Fibroblast of lung (primary cell): ENCODE measurements around the gene PEX14.

Source experiments
- EZH2 ChIP-seq: IDR thresholded peaks from 2 replicates; pipeline ENCODE4 v1.5.1; 2012; ENCODE audit warnings: low read length, control low read depth, mild to moderate bottlenecking; ENCODE audit errors: missing control alignments
- TF ChIP-seq, protein P1 (sequence below), 2 donors: IDR thresholded peaks in 1 of 2; conservative IDR thresholded peaks in 1 of 2; 1 replicate in 1 of 2; 2 replicates in 1 of 2; pipeline ENCODE4 v1.5.1; 2011 to 2012; ENCODE audit warnings: low read length in 2 of 2, control low read depth in 1 of 2, inconsistent platforms in 1 of 2, low read depth in 1 of 2, mild to moderate bottlenecking in 1 of 2

DNA sequence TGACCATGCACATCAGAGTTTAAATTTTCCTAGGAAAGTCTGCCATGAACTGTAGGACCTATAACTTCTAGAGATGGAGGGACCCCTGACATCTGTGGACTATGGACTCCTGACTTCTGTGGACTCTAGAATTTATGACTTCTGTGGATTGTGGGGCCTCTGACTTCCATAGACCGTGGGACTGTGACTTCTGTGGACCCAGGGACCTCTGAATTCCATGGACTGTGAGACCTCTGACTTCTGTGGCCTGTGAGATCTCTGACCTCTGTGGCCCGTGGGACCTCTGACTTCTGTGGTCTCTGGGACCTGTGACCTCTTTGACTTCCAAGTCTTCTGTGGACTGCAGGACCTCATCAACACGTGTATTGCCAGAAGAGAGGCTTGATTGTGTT lies 36.7 kb downstream of the PEX14 start:
- TF ChIP-seq, protein P1, sequence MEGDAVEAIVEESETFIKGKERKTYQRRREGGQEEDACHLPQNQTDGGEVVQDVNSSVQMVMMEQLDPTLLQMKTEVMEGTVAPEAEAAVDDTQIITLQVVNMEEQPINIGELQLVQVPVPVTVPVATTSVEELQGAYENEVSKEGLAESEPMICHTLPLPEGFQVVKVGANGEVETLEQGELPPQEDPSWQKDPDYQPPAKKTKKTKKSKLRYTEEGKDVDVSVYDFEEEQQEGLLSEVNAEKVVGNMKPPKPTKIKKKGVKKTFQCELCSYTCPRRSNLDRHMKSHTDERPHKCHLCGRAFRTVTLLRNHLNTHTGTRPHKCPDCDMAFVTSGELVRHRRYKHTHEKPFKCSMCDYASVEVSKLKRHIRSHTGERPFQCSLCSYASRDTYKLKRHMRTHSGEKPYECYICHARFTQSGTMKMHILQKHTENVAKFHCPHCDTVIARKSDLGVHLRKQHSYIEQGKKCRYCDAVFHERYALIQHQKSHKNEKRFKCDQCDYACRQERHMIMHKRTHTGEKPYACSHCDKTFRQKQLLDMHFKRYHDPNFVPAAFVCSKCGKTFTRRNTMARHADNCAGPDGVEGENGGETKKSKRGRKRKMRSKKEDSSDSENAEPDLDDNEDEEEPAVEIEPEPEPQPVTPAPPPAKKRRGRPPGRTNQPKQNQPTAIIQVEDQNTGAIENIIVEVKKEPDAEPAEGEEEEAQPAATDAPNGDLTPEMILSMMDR (conservative IDR thresholded peaks at IDR 0.05 in 1 of 2, IDR thresholded peaks at IDR 0.05 in 1 of 2; ENCODE audit: low read depth in 1 of 2, low read length in 2 of 2), result no peak
- no peak for TF ChIP-seq EZH2
